ENCODE results near the gene ZBTB24. TPM values are rescaled to one million over a fixed set of nuclear protein-coding genes. Genes with fewer than 3 reads are reported as not detected.

The ZBTB24 gene
- total RNA-seq, 4 donors from 2014 or later, result 4.4 to 12.6 (median 9.0) TPM

GRCh38 chr6:109440331-109441068, 42.5 kb downstream of the ZBTB24 start, which contains the start of the genes PPIL6 and SMPD2:
Gene PPIL6, minus strand, starts transcription at chr6:109440628. Its CDS starts 38 bp downstream, at chr6:109440590.
Gene SMPD2, plus strand, starts transcription at chr6:109440724. Its CDS starts 398 bp downstream, at chr6:109441122.
- H3K36me3 ChIP-seq, result no peaks in the 10 kb centered on the region
- no peaks in the 10 kb centered on the region for H3K4me1 ChIP-seq
- no peaks in the 10 kb centered on the region for H3K9me3 ChIP-seq
- H3K27me3 ChIP-seq, result no peaks in the 10 kb centered on the region
- peak within 1 kb of the TSS; percentile 68 to 90 for H3K4me3 ChIP-seq
- peak; percentile 87 to 94 for DNase-seq
- peak within 1 kb of the TSS; percentile 78 to 91 for H3K27ac ChIP-seq
- TF ChIP-seq POLR2A (IDR thresholded peaks at IDR 0.05), result peak; percentile 32 to 72
- TF ChIP-seq, protein P1, sequence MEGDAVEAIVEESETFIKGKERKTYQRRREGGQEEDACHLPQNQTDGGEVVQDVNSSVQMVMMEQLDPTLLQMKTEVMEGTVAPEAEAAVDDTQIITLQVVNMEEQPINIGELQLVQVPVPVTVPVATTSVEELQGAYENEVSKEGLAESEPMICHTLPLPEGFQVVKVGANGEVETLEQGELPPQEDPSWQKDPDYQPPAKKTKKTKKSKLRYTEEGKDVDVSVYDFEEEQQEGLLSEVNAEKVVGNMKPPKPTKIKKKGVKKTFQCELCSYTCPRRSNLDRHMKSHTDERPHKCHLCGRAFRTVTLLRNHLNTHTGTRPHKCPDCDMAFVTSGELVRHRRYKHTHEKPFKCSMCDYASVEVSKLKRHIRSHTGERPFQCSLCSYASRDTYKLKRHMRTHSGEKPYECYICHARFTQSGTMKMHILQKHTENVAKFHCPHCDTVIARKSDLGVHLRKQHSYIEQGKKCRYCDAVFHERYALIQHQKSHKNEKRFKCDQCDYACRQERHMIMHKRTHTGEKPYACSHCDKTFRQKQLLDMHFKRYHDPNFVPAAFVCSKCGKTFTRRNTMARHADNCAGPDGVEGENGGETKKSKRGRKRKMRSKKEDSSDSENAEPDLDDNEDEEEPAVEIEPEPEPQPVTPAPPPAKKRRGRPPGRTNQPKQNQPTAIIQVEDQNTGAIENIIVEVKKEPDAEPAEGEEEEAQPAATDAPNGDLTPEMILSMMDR (IDR thresholded peaks at IDR 0.05), result peak; percentile 8 to 52 (median 38)
- intact Hi-C loops (cut with DNase I; ENCODE audit: low total_unique reads), result no loop called here

- TF ChIP-seq POLR2A (IDR thresholded peaks at IDR 0.05), result no peak
- TF ChIP-seq, protein P1 (IDR thresholded peaks at IDR 0.05), result no peak
Observed at GRCh38 chr6:109436041-109436440, 47.0 kb downstream of the ZBTB24 start.

GRCh38 chr6:109434456-109434855, 48.6 kb downstream of the ZBTB24 start:
- TF ChIP-seq, protein P1 (IDR thresholded peaks at IDR 0.05), result no peak
- no peak for TF ChIP-seq POLR2A (IDR thresholded peaks at IDR 0.05)
- no peaks in the 10 kb centered on the region for H3K36me3 ChIP-seq
- H3K27ac ChIP-seq, result no peak overlapping the region
- intact Hi-C loops (cut with DNase I; ENCODE audit: low total_unique reads), result no loop called here
- H3K4me3 ChIP-seq, result no peak overlapping the region
- no peaks in the 10 kb centered on the region for H3K9me3 ChIP-seq
- H3K27me3 ChIP-seq, result no peaks in the 10 kb centered on the region
- no peak for DNase-seq
- no peaks in the 10 kb centered on the region for H3K4me1 ChIP-seq

More at GRCh38 chr6:109436041-109436440, 47.0 kb downstream of the ZBTB24 start:
- intact Hi-C loops (cut with DNase I; ENCODE audit: low total_unique reads), result no loop called here
- H3K4me1 ChIP-seq, result no peaks in the 10 kb centered on the region
- H3K36me3 ChIP-seq, result no peaks in the 10 kb centered on the region
- DNase-seq, result no peak
- H3K9me3 ChIP-seq, result no peaks in the 10 kb centered on the region
- H3K4me3 ChIP-seq, result no peak overlapping the region
- H3K27ac ChIP-seq, result no peak overlapping the region
- H3K27me3 ChIP-seq, result no peaks in the 10 kb centered on the region

DNA sequence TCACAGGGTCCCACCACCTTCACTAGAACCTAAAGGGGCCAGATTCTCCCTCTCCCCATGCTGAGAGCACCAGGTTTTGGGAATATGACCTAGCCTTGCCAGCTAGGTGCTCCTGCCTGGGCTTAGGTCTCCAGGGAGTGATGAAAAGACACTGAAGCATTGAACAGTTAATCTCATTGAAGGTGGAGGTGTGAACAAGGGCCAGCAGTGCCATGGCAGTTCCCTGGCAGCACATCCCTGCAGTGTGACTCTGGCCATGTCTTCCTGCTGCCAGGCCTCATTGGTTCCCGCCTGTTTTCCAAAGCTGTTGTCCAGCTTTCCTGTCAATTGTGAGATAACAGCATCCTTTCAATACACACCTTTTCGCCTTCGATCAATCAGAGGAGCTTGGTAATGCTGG, 53.5 kb downstream of the ZBTB24 start:
- no peak for DNase-seq
- no peak overlapping the region for H3K4me3 ChIP-seq
- TF ChIP-seq POLR2A (IDR thresholded peaks at IDR 0.05), result no peak
- TF ChIP-seq, protein P1 (IDR thresholded peaks at IDR 0.05), result no peak
- H3K27ac ChIP-seq, result peak overlapping the region; percentile 15 to 44
- no peaks in the 10 kb centered on the region for H3K4me1 ChIP-seq
- H3K9me3 ChIP-seq, result no peaks in the 10 kb centered on the region
- no peaks in the 10 kb centered on the region for H3K36me3 ChIP-seq
- H3K27me3 ChIP-seq, result no peaks in the 10 kb centered on the region
- intact Hi-C loops (cut with DNase I; ENCODE audit: low total_unique reads), result no loop called here

GRCh38 chr6:109428889-109429477, 54.0 kb downstream of the ZBTB24 start:
- intact Hi-C loops (cut with DNase I; ENCODE audit: low total_unique reads), result no loop called here
- no peak for TF ChIP-seq POLR2A (IDR thresholded peaks at IDR 0.05)
- TF ChIP-seq, protein P1 (IDR thresholded peaks at IDR 0.05), result no peak
- no peaks in the 10 kb centered on the region for H3K4me1 ChIP-seq
- H3K27ac ChIP-seq, result peak overlapping the region; percentile 15 to 44
- no peak overlapping the region for H3K4me3 ChIP-seq
- no peak for DNase-seq
- H3K9me3 ChIP-seq, result no peaks in the 10 kb centered on the region
- H3K27me3 ChIP-seq, result no peaks in the 10 kb centered on the region
- H3K36me3 ChIP-seq, result no peaks in the 10 kb centered on the region

Data from uterus (tissue), 4 donors.